K562 (cell line): ENCODE results near the gene DAZAP1. TPM values are rescaled to one million over a fixed set of nuclear protein-coding genes. Genes with fewer than 3 reads are reported as not detected.
A peak's percentile ranks its signal among the peaks of the same experiment; 100 is the strongest.

Experiments used
- ASH1L ChIP-seq: fragments of 450-650 bp; IDR thresholded peaks from 2 replicates; pipeline ENCODE4 v1.6.1; 2018; ENCODE audit warnings: borderline replicate concordance, mild to moderate bottlenecking, low read depth; ENCODE audit not compliant: partially characterized antibody
- CCNT2 ChIP-seq: IDR thresholded peaks from 2 replicates; pipeline ENCODE4 v1.6.1; 2011; ENCODE audit warnings: borderline replicate concordance, low read depth, mild to moderate bottlenecking, moderate library complexity, mixed read lengths, low read length; ENCODE audit not compliant: insufficient read length; ENCODE audit errors: extremely low read depth
- MAFK ChIP-seq: IDR thresholded peaks from 2 replicates; pipeline ENCODE4 v1.6.1; 2011; ENCODE audit warnings: low read length, improper control_type of control experiment
- MAZ ChIP-seq, 2 experiments: fragments of 450-650 bp in 1 of 2; sonication (generic) in 1 of 2; formaldehyde crosslinking; IDR thresholded peaks in 1 of 2; conservative IDR thresholded peaks in 1 of 2; 2 replicates each; pipeline versions ENCODE4 v1.4.0 to v1.5.0; 2020; ENCODE audit warnings: mild to moderate bottlenecking in 1 of 2, missing genetic modification reagents in 1 of 2
- MTA2 ChIP-seq: fragments of 450-650 bp; IDR thresholded peaks from 2 replicates; pipeline ENCODE4 v1.6.1; 2016; ENCODE audit warnings: low read depth
- RBBP5 ChIP-seq: fragments of 200-600 bp; sonication (generic); IDR thresholded peaks from 2 replicates; pipeline ENCODE4 v1.6.1; 2012; ENCODE audit warnings: borderline replicate concordance, mild to moderate bottlenecking, low read length, control low read depth, inconsistent platforms; ENCODE audit not compliant: insufficient read depth, poor library complexity, severe bottlenecking
- RBM15 ChIP-seq: fragments of 200-400 bp; formaldehyde crosslinking; IDR thresholded peaks from 2 replicates; pipeline ENCODE4 v1.6.1; 2018; ENCODE audit warnings: mild to moderate bottlenecking, low read length, moderate library complexity; ENCODE audit not compliant: insufficient read depth
- RBM39 ChIP-seq: fragments of 200-400 bp; formaldehyde crosslinking; optimal IDR thresholded peaks from 2 replicates; pipeline ENCODE3; 2018; ENCODE audit warnings: low read depth, low read length
- SIN3B ChIP-seq: fragments of 450-650 bp; IDR thresholded peaks from 2 replicates; pipeline ENCODE4 v1.6.1; 2017; ENCODE audit warnings: low read depth, mild to moderate bottlenecking, moderate library complexity
- SP1 ChIP-seq: sonication (generic); formaldehyde crosslinking; IDR thresholded peaks from 2 replicates; pipeline ENCODE4 v1.8.1; 2022; ENCODE audit warnings: mild to moderate bottlenecking, missing genetic modification reagents
- TAF7 ChIP-seq: fragments of 450-650 bp; IDR thresholded peaks from 2 replicates; pipeline ENCODE4 v1.6.1; 2016; ENCODE audit warnings: missing genetic modification characterization, missing compliant biosample characterization
- ZBED1 ChIP-seq: IDR thresholded peaks from 2 replicates; pipeline ENCODE4 v1.6.1; 2014
- polyA plus RNA-seq, 8 experiments: library from polyadenylated mRNA; depleted of rRNA in 4 of 8; stranded (reverse) in 5 of 8; unstranded in 3 of 8; fragments of >200 nt; fragmentation: Nextera tagmentation in 2 of 8; fragmentation: Illumina TruSeq in 1 of 8; extraction: Ambion mirVana in 2 of 8; extraction: Trizol in 1 of 8; gene quantifications; 2 replicates each; pipeline versions ENCODE4 v1.2.1 to v1.2.3, GENCODE V29; 2011 to 2014; ENCODE audit warnings: inconsistent platforms in 1 of 8, missing spikeins in 1 of 8
- total RNA-seq, 7 experiments: library from RNA; depleted of rRNA in 6 of 7; stranded (reverse); fragments of >200 nt in 6 of 7; fragmentation: Illumina TruSeq in 2 of 7; extraction: Trizol in 2 of 7; gene quantifications; 2 replicates each; pipeline versions ENCODE4 v1.2.1 to v1.2.3, GENCODE V29; 2011 to 2021; ENCODE audit warnings: low replicate concordance in 1 of 7
- TF ChIP-seq, protein P1 (sequence below): fragments of 450-650 bp; IDR thresholded peaks from 2 replicates; pipeline ENCODE4 v1.6.1; 2016; ENCODE audit warnings: low read depth
- TF ChIP-seq, protein P2 (sequence below): IDR thresholded peaks from 2 replicates; pipeline ENCODE4 v1.6.1; 2014; ENCODE audit warnings: antibody characterized with exemption
- TF ChIP-seq, protein P3 (sequence below): fragments of 250-450 bp; sonication (Bioruptor Pico); IDR thresholded peaks from 2 replicates; pipeline ENCODE4 v1.9.0; 2021; ENCODE audit warnings: mild to moderate bottlenecking
- TF ChIP-seq, protein P4 (sequence below): fragments of 450-650 bp; IDR thresholded peaks from 2 replicates; pipeline ENCODE4 v1.6.1; 2016; ENCODE audit warnings: antibody characterized with exemption

The DAZAP1 gene
- total and polyA plus RNA-seq, 9 of the 15 experiments (the other 6 are each of a cell fraction or from before 2014, with no cell fraction given), result 10.8 to 289 (median 142) TPM

DNA sequence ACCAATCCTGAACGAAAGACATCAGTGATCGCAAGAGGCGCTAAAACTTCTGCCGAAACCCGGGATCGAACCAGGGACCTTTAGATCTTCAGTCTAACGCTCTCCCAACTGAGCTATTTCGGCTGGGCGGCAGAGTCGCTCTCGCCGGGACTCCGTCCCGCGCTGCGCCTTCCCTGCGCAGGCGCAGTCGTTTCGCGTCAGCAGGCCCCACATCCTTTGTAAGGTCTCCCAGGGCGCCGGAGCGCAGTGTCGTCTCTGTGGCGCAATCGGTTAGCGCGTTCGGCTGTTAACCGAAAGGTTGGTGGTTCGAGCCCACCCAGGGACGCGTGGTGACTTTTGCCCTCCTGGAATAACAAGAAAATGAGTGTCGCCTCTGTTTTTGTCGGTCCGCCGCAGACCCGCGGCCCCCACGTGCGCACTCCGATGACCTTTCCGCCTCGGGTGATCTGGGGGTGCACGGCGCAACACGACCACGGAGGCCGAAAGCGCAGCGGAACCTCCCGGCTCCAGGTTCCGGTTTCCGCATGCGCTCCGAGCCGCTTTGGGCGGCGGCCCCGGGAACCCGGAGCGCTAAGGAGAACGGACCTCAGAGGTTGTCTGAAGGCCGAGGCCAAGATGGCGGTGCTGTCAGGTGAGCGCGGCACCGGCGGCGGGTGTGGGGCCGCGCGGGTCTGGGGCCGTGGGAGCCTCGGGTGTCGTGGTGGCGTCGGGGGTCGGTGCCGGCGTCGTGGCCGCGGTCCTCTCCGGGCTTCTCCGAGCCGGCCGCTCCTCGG is 23.9 kb upstream of the DAZAP1 start, which contains the start of gene NDUFS7 (continued):
- TF ChIP-seq, protein P1, sequence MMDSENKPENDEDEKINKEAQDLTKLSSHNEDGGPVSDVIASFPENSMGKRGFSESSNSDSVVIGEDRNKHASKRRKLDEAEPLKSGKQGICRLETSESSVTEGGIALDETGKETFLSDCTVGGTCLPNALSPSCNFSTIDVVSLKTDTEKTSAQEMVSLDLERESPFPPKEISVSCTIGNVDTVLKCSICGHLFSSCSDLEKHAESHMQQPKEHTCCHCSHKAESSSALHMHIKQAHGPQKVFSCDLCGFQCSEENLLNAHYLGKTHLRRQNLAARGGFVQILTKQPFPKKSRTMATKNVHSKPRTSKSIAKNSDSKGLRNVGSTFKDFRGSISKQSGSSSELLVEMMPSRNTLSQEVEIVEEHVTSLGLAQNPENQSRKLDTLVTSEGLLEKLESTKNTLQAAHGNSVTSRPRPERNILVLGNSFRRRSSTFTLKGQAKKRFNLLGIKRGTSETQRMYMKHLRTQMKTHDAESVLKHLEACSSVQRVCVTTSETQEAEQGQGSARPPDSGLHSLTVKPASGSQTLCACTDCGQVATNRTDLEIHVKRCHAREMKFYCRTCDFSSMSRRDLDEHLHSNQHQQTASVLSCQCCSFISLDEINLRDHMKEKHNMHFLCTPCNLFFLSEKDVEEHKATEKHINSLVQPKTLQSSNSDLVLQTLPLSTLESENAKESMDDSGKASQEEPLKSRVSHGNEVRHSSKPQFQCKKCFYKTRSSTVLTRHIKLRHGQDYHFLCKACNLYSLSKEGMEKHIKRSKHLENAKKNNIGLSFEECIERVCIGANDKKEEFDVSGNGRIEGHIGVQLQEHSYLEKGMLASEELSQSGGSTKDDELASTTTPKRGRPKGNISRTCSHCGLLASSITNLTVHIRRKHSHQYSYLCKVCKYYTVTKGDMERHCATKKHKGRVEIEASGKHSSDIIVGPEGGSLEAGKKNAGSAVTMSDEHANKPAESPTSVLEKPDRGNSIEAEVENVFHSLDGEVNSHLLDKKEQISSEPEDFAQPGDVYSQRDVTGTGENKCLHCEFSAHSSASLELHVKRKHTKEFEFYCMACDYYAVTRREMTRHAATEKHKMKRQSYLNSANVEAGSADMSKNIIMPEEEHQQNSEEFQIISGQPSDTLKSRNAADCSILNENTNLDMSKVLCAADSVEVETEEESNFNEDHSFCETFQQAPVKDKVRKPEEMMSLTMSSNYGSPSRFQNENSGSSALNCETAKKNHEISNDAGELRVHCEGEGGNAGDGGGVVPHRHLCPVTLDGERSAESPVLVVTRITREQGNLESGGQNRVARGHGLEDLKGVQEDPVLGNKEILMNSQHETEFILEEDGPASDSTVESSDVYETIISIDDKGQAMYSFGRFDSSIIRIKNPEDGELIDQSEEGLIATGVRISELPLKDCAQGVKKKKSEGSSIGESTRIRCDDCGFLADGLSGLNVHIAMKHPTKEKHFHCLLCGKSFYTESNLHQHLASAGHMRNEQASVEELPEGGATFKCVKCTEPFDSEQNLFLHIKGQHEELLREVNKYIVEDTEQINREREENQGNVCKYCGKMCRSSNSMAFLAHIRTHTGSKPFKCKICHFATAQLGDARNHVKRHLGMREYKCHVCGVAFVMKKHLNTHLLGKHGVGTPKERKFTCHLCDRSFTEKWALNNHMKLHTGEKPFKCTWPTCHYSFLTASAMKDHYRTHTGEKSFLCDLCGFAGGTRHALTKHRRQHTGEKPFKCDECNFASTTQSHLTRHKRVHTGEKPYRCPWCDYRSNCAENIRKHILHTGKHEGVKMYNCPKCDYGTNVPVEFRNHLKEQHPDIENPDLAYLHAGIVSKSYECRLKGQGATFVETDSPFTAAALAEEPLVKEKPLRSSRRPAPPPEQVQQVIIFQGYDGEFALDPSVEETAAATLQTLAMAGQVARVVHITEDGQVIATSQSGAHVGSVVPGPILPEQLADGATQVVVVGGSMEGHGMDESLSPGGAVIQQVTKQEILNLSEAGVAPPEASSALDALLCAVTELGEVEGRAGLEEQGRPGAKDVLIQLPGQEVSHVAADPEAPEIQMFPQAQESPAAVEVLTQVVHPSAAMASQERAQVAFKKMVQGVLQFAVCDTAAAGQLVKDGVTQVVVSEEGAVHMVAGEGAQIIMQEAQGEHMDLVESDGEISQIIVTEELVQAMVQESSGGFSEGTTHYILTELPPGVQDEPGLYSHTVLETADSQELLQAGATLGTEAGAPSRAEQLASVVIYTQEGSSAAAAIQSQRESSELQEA, result peak; percentile 69
- TF ChIP-seq ZBED1 (no peak; the same call in none of the 2 replicates), TAF7 (tag) (peak; percentile 51; the same call in 1 of the 2 replicates), ASH1L (no peak), MAFK (no peak; the same call in 1 of the 2 replicates), SIN3B (peak; percentile 98), MTA2 (peak; percentile 48), RBM39 (no peak), CCNT2 (peak; percentile 88), RBM15 (no peak), SP1 (peak; percentile 99), RBBP5 (peak; percentile 97), MAZ (CRISPR knock-in tag; conservative IDR thresholded peaks at IDR 0.05 in 1 of 2, IDR thresholded peaks at IDR 0.05 in 1 of 2) (peak; percentile 87 to 97)
- TF ChIP-seq, protein P2, sequence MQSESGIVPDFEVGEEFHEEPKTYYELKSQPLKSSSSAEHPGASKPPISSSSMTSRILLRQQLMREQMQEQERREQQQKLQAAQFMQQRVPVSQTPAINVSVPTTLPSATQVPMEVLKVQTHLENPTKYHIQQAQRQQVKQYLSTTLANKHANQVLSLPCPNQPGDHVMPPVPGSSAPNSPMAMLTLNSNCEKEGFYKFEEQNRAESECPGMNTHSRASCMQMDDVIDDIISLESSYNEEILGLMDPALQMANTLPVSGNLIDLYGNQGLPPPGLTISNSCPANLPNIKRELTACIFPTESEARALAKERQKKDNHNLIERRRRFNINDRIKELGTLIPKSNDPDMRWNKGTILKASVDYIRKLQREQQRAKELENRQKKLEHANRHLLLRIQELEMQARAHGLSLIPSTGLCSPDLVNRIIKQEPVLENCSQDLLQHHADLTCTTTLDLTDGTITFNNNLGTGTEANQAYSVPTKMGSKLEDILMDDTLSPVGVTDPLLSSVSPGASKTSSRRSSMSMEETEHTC, result peak; percentile 62; the same call in 1 of the 2 replicates
- TF ChIP-seq, protein P3, sequence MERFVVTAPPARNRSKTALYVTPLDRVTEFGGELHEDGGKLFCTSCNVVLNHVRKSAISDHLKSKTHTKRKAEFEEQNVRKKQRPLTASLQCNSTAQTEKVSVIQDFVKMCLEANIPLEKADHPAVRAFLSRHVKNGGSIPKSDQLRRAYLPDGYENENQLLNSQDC (CRISPR knock-in tag), result peak; percentile 96
- TF ChIP-seq, protein P4, sequence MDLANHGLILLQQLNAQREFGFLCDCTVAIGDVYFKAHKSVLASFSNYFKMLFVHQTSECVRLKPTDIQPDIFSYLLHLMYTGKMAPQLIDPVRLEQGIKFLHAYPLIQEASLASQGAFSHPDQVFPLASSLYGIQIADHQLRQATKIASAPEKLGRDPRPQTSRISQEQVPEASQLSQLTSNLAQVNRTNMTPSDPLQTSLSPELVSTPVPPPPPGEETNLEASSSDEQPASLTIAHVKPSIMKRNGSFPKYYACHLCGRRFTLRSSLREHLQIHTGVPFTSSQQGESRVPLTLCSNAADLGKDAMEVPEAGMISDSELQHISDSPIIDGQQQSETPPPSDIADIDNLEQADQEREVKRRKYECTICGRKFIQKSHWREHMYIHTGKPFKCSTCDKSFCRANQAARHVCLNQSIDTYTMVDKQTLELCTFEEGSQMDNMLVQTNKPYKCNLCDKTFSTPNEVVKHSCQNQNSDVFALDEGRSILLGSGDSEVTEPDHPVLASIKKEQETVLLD, result peak; percentile 94; the same call in 1 of the 2 replicates
